Fibroblast of skin of left quadriceps (primary cell): ENCODE data around the gene PAPOLB.

Source experiments
- DNase-seq, 2 experiments: peaks; one replicate each; pipeline ENCODE4 v3.0.0-alpha.2; 2013; ENCODE audit warnings: low read depth in 2 of 2

PAPOLB gene

GRCh38 chr7:4824120-4824775, 37.6 kb downstream of the PAPOLB start:
- DNase-seq: no peak

- DNase-seq: no peak
Measured at GRCh38 chr7:4823441-4824119, 38.2 kb downstream of the PAPOLB start.

GRCh38 chr7:4822677-4823076, 39.2 kb downstream of the PAPOLB start:
- DNase-seq: no peak

- DNase-seq: no peak
Measured at GRCh38 chr7:4820967-4821471, 40.8 kb downstream of the PAPOLB start.

GRCh38 chr7:4820405-4820966, 41.3 kb downstream of the PAPOLB start:
- DNase-seq: no peak

- DNase-seq: no peak
Measured at GRCh38 chr7:4819560-4820404, 42.0 kb downstream of the PAPOLB start.

- no peak for DNase-seq
Measured at GRCh38 chr7:4818000-4818794, 43.6 kb downstream of the PAPOLB start.

GRCh38 chr7:4817178-4817901, 44.5 kb downstream of the PAPOLB start:
- DNase-seq: no peak

- no peak for DNase-seq
Measured at GRCh38 chr7:4816419-4817080, 45.3 kb downstream of the PAPOLB start.

- no peak for DNase-seq
Measured at GRCh38 chr7:4815609-4816418, 46.0 kb downstream of the PAPOLB start.

- DNase-seq: no peak
Measured at GRCh38 chr7:4815121-4815520, 46.7 kb downstream of the PAPOLB start.

GRCh38 chr7:4814433-4814832, 47.4 kb downstream of the PAPOLB start:
- no peak for DNase-seq

GRCh38 chr7:4809666-4810065, 52.2 kb downstream of the PAPOLB start:
- no peak for DNase-seq

GRCh38 chr7:4809091-4809591, 52.7 kb downstream of the PAPOLB start:
- no peak for DNase-seq

GRCh38 chr7:4808565-4808964, 53.3 kb downstream of the PAPOLB start:
- no peak for DNase-seq

GRCh38 chr7:4808026-4808425, 53.8 kb downstream of the PAPOLB start:
- no peak for DNase-seq
